DLD1 (cell line): ENCODE data around the gene USP6NL.
"Not testable (repeated sequence)": the region's sequence is repeated elsewhere in the genome, so short reads cannot be mapped to it uniquely, and the experiment has no call there.

Experiments used
- in situ Hi-C: cut with HindIII; loops from 2 replicates; pipeline ENCODE4 v1.10.0; 2017; ENCODE audit warnings: low sequenced_read_pairs

USP6NL gene

DNA sequence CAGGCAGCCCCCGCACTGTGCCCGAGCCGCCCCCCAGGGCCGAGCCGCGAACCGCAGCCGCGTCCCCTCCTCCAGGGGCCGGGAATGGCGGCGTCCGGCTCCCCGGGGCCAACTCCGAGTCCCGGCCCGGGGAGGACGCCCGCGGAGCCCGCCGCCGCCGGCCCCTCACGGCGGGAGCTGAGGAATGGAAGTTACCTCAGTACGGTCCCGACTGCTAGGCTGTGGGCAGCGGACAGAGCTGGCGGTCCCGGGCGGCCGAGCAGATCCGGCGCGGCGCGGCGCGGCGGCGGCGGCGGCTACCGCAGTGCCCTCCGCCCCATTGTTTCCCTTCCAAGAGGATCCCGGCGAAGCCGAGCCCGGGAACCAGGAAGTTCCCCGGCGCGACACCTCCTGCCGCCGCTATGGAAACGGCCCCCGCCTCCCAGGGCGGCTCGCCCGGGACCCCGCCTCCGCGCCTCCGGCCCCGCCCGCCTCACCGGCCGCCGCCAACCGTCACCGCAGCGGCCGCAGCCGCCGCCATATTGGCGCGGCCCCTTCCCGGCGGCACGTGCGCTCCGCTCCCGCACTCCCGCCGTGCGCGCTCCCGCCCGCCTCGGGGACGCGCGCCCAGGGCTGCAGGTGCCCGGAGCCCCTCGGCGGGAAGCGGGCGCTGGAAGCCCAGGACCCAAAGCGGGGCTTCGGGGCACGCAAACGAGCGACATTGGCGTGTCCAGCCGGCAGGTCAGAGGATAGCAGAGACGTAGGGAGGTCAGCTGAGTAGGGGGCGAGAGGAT lies at the start of gene USP6NL:
Gene USP6NL (minus strand): TSS at position 403 of the 773 bp plus-strand sequence. CDS start 14,016 bp downstream, outside the sequence.
- in situ Hi-C loops, result no loop called here

GRCh38 chr10:11658801-11659368 lies 47.4 kb upstream of the USP6NL start:
- in situ Hi-C loops, result no loop called here

DNA sequence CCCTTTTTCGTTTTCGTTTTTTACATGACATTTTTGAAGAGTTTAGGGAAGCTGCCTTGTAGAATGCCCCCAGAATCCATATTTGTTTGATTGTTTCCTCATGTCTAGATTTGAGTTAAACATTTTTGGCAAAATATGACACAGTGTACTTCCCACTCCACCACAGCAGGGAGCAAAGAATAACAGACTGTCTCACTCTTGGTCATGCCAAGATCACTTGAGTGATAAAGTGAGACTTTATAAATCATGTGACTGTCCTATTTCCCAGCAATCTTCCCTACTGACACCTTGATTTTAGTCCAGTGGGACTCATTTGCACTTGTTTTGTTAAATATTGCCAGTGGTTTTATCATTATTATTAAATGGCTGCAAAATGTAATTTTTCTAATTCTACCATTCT lies 44.4 kb upstream of the USP6NL start:
- in situ Hi-C loops, result no loop called here

GRCh38 chr10:11654659-11655058 lies 43.2 kb upstream of the USP6NL start:
- in situ Hi-C loops, result no loop called here

DNA sequence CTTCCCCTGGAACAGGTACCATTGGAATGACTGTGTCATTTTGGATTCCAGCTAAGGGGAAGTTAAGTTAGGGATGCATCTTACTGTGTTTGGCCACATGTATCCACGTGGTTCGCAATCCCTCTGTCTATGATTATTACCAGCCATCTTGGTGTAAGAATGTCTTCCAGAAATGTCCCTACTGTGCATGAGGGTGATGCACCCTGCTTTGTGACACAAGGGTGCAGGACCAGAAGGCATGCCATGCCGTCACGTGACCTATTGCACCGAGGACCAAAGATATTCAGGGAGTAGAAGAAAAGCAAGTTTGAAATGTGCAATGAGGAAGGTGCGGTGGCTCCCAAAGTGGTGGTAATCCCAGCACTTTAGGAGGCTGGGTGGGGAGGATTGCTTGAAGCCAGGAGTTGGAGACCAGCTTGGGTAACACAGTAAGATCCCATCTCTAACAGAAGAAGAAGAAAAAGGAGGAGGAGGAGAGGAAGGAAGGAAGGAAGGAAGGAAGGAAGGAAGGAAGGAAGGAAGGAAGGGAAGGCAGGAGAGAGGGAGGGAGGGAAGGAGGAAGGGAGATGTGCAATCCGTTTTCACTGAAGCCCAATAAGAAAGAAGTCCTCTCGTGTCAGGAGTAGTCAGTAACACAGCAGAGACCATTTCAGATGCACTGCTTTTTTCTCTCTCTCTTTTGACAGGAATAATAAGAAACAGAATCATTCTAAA lies 42.5 kb upstream of the USP6NL start:
- in situ Hi-C loops, result no loop called here

DNA sequence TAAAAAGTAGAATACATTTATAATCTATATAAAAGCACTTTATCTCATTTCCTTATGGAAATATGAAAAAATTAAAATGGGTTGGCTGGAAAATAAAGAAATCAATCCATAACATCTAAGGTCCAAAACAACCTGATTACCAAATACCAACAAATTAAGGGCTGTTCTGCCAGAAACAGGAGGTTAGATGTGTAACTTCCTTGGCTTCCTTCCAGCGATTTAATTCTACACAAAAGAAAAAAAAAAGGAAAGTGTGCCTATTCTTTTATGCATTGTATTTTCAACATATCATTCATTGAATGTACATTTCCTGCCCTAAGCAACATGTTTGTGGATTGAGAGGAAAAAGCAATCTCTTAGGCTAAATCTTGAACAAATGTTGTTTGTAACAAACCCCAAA lies 36.2 kb upstream of the USP6NL start:
- in situ Hi-C loops, result no loop called here

GRCh38 chr10:11646450-11646849 lies 35.0 kb upstream of the USP6NL start:
- in situ Hi-C loops, result no loop called here

GRCh38 chr10:11643039-11643438 lies 31.6 kb upstream of the USP6NL start:
- in situ Hi-C loops, result no loop called here

DNA sequence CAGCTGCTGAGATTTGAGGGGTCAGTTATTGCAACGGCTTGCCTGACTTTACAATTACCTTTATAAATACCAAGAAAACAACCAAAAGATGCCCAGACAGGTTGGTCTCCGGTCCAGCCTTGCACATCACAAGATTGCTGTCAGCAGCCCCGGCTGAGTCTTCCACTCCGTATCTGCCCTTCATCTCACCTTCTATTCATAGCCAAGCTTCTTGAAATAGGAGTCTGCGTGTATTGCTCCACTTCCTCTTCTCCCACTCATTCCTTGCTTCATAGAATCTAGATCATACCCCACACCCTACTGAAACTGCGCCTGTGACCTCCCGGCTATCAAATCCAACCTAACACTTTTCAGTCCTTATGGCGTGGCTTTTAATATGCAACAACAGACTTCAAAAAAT lies 31.1 kb upstream of the USP6NL start:
- in situ Hi-C loops, result no loop called here

DNA sequence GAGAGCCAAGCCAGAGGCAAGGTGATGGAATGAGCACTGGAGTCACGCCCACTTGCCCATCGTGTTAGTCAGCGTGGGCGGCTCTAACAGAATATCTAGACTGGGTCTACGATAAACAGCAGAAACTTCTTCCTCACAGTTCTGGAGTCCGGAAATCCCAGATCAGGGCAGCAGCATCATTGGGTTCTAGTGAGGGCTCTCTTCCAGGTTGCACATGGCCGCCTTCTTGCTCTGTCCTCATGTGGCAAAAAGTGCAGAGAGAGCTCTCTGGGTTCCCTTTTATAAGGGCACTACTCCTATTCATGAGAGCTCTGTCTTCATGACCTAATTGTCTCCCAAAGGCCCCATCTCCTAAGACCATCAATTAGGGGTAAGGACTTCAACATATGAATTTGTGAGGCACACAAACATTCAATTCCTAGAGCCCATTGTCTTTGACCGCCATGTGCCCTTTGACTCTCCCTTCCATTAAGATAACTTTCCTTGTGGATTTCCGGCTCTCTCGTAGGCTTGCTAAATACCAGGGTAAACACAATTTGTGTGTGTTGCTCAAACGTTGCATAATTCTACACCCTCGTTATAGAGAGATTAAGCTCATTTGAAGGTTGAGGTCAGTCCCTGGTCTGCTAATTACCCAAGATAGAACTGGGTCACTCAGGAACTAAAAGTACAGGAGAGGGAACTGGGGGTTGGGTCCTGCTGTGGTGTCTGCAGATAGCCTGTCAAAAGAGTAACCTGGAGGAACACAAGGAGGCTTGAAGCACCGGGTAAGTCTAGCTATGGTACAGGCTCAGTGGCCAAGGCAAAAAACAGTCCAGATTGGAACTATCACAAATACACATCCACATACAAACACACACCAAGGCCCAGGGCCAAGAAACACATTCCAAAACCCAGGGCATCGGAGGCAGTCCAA lies 28.7 kb upstream of the USP6NL start:
- in situ Hi-C loops, result no loop called here

- in situ Hi-C loops, result no loop called here
These were observed 27.9 kb upstream of the USP6NL start for GRCh38 chr10:11639362-11639761.

GRCh38 chr10:11638055-11638698 lies 26.7 kb upstream of the USP6NL start:
- in situ Hi-C loops, result no loop called here

DNA sequence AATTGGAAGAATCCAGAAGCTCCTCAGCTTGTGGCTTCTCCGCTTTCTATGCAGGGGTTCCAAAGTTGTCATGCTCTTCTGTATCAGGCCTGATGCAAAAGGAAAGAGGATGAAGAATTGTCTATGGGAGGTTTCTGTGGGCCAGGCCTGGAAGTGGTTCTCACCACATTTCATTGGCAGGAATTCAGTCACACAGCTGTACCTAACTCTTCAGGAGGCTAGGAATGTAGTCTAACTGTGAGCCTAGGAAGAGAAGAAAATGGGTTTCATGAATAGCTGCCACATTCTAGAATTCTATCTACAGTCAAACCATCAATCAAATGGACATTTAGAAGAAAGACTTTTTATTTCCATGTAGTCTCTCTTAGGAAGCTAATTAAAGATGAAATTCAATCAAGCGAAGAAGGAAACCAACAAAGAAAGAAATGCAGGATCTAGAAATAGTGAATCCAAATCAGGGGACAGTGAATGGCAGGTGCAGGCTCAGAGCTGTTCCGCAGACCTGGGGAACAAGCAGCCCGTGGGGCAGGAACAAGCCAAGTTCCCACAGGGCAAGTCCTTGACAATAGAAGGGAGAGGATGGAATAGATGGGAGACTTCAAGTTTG lies 25.4 kb upstream of the USP6NL start:
- in situ Hi-C loops, result no loop called here

GRCh38 chr10:11631890-11632587 lies 20.6 kb upstream of the USP6NL start:
- in situ Hi-C loops, result no loop called here

DNA sequence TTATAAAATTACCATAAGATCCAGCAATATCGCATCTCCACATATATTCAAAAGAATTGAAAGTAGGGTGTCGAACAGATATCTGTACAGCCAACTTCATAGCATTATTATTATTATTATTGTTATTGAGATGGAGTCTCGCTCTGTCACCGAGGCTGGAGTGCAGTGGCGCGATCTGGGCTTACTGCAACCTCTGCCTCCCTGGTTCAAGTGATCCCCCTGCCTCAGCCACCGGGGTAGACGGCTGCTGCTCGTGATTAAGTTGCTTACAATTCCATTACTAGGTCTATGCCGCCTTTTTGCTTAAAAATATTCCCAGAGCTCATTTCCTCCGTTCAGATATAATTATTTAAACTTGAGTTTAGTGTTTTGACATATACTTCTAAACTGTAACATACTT lies 19.8 kb upstream of the USP6NL start:
- in situ Hi-C loops, result no loop called here

DNA sequence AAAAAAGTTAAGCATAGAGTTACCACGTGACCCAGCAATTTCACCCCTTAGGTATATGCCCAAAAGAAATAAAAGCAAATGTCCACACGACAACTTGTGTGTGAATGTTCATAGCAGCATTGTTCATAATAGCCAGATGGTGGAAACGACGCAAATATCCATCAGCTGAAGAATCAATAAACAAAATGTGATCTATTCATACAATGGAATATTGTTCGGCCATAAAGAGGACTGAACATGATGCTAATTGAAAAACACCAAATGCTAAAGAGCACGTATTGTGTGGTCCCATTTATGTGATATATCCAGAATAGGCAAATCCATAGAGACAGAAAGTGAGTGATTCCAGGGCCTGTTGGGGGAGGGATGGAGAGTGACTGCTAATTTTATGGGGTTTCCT lies 18.3 kb upstream of the USP6NL start:
- in situ Hi-C loops, result no loop called here

- in situ Hi-C loops, result not testable (repeated sequence)
These were observed 16.5 kb upstream of the USP6NL start for GRCh38 chr10:11627941-11628340.

- in situ Hi-C loops, result no loop called here
These were observed 14.6 kb upstream of the USP6NL start for GRCh38 chr10:11626071-11626470.

DNA sequence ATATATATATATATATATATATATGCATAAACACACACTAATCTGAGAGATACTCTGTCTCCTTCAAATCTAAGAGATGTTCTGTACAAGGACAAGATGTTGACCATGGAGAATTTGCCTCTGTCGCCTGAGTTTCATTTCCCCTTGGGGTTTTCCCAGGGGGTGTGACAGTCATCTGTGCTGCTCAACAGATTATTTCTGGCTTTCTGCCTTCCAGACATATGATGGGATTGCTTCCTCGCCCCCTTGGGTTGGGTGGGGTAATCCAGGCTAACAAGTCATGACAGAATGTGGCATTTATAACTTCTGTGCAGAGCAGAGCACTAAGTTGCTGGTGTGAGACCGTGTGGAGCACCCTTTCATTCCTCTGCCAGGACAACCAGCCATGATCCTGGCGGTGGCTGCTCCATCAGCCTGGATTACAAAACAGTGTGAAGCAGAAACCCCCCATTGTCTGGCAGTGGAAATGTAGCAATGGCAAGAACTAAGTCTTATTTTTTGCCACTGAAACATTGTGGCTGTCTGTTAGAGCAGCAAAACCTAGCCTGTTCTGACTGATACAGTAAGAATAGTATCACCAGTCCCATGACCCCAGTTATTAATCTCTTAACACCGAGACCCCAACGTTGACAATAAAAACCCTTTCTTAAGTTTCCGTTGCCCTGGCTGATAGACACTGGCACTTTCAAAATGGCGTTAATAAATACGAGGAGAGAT lies 13.7 kb upstream of the USP6NL start:
- in situ Hi-C loops, result no loop called here
